GM12878 (cell line): ENCODE measurements around the gene TECR. TPM values are rescaled to one million over a fixed set of nuclear protein-coding genes. Genes with fewer than 3 reads are reported as not detected.

Experiments
- ATAC-seq: fragments of 200-7000 bp; cut with Tn5 transposase; 3 replicates; pipeline ENCODE4 v1.9.1; 2020; ENCODE audit warnings: mild to moderate bottlenecking, moderate library complexity
- BruUV-seq: library from RNA; stranded (reverse); fragments of 400-500 nt; replicated peaks from 2 replicates; lab custom pipeline; 2021; lab: Mats Ljungman, UMichigan
- CTCF ChIA-PET: fragments of 300-600 bp; sonication (Branson Sonifier 250); formaldehyde crosslinking; extraction: SDS; loops from one replicate; lab custom pipeline; 2021; ENCODE audit warnings: inconsistent platforms; lab: Yijun Ruan, JAX
- POLR2A ChIA-PET: fragments of 350-600 bp; formaldehyde crosslinking; extraction: SDS; loops from one replicate; lab custom pipeline; 2021; ENCODE audit warnings: inconsistent platforms; lab: Charles Lee
- RAD21 ChIA-PET: fragments of 300-600 bp; sonication (Branson Sonifier 250); formaldehyde crosslinking; loops from one replicate; lab custom pipeline; 2023; ENCODE audit warnings: antibody characterized with exemption; ENCODE audit not compliant: unreplicated experiment; lab: Charles Lee
- SMC1A ChIA-PET: fragments of 300-600 bp; sonication (Branson Sonifier 250); formaldehyde crosslinking; loops from one replicate; lab custom pipeline; 2023; ENCODE audit not compliant: unreplicated experiment, uncharacterized antibody; lab: Charles Lee
- DNase-seq: peaks from one replicate; pipeline ENCODE4 v3.0.0-alpha.2; 2011; ENCODE audit warnings: low read depth, low spot score
- FAIRE-seq: peaks from 3 replicates; lab custom pipeline; 2011; peaks lifted over from hg19 to GRCh38; lab: Jason Lieb, UNC
- H2AFZ ChIP-seq: 2 replicates; pipeline ENCODE4 v1.6.0; 2011; ENCODE audit warnings: low read depth, low read length, control low read depth; ENCODE audit not compliant: control insufficient read depth
- H3K27ac ChIP-seq: 2 replicates; pipeline ENCODE4 v1.5.1; 2011; ENCODE audit warnings: control low read depth; ENCODE audit not compliant: control insufficient read depth, insufficient read depth
- H3K27me3 ChIP-seq, 2 experiments: replicated peaks in 1 of 2; 2 replicates each; pipeline versions ENCODE4 v1.6.0 to v1.6.1; 2011; ENCODE audit warnings: low read length in 1 of 2; ENCODE audit not compliant: control insufficient read depth in 2 of 2, insufficient read depth in 2 of 2
- H3K36me3 ChIP-seq, 2 experiments: 2 replicates each; pipeline ENCODE4 v1.5.1; 2011; ENCODE audit warnings: low read length in 1 of 2; ENCODE audit not compliant: control insufficient read depth in 2 of 2, insufficient read depth in 2 of 2
- H3K4me1 ChIP-seq: 2 replicates; pipeline ENCODE4 v1.6.1; 2011; ENCODE audit warnings: mild to moderate bottlenecking, low read length, moderate library complexity, mixed read lengths; ENCODE audit not compliant: control insufficient read depth, insufficient read depth
- H3K4me2 ChIP-seq: 2 replicates; pipeline ENCODE4 v1.6.0; 2011; ENCODE audit warnings: control low read depth; ENCODE audit not compliant: control insufficient read depth, insufficient read depth
- H3K4me3 ChIP-seq: fragments of 200-600 bp; sonication (generic); 2 replicates; pipeline ENCODE4 v1.5.1; 2016
- H3K79me2 ChIP-seq: 2 replicates; pipeline ENCODE4 v1.6.0; 2011; ENCODE audit warnings: low read length; ENCODE audit not compliant: control insufficient read depth, insufficient read depth
- H3K9ac ChIP-seq: 2 replicates; pipeline ENCODE4 v1.8.0; 2011; ENCODE audit warnings: low read length, control low read depth, mixed read lengths; ENCODE audit not compliant: control insufficient read depth, insufficient read depth
- H3K9me3 ChIP-seq: replicated peaks from 3 replicates; pipeline ENCODE4 v1.5.1; 2011; ENCODE audit warnings: mild to moderate bottlenecking, low read length; ENCODE audit not compliant: control insufficient read depth, insufficient read depth
- H4K20me1 ChIP-seq: 2 replicates; pipeline ENCODE4 v1.6.0; 2011; ENCODE audit not compliant: control insufficient read depth, insufficient read depth
- ETV6 ChIP-seq, 2 experiments: fragments of 450-650 bp in 1 of 2; IDR thresholded peaks in 1 of 2; conservative IDR thresholded peaks in 1 of 2; 2 replicates each; pipeline ENCODE4 v1.6.1; 2014; ENCODE audit warnings: antibody characterized with exemption in 1 of 2, borderline replicate concordance in 1 of 2, low read depth in 1 of 2, mild to moderate bottlenecking in 1 of 2, moderate library complexity in 1 of 2
- JUNB ChIP-seq: IDR thresholded peaks from 2 replicates; pipeline ENCODE4 v1.6.1; 2016; ENCODE audit warnings: antibody characterized with exemption, mild to moderate bottlenecking
- MLLT1 ChIP-seq: fragments of 450-650 bp; IDR thresholded peaks from 2 replicates; pipeline ENCODE4 v1.6.1; 2016; ENCODE audit warnings: mild to moderate bottlenecking
- MTA2 ChIP-seq: fragments of 450-650 bp; IDR thresholded peaks from 2 replicates; pipeline ENCODE4 v1.6.1; 2016; ENCODE audit warnings: low read depth, mild to moderate bottlenecking, moderate library complexity
- MXI1 ChIP-seq: fragments of 150-350 bp; IDR thresholded peaks from 2 replicates; pipeline ENCODE4 v1.6.1; 2011; ENCODE audit warnings: low read depth, mild to moderate bottlenecking, inconsistent platforms, low read length, improper control_type of control experiment
- MYB ChIP-seq: fragments of 150-350 bp; IDR thresholded peaks from 2 replicates; pipeline ENCODE4 v1.6.1; 2014; ENCODE audit warnings: mild to moderate bottlenecking, low read depth, low read length, borderline replicate concordance
- NFYB ChIP-seq: IDR thresholded peaks from 2 replicates; pipeline ENCODE4 v1.6.1; 2011; ENCODE audit warnings: low read depth, mild to moderate bottlenecking, low read length, improper control_type of control experiment, moderate library complexity; ENCODE audit not compliant: insufficient read depth
- POLR2A ChIP-seq: IDR thresholded peaks from 2 replicates; pipeline ENCODE4 v1.6.1; 2011; ENCODE audit warnings: low read depth, mild to moderate bottlenecking, low read length
- WRNIP1 ChIP-seq: IDR thresholded peaks from 2 replicates; pipeline ENCODE4 v1.6.1; 2011; ENCODE audit warnings: low read depth, low read length, improper control_type of control experiment, borderline replicate concordance
- WGBS: methylation state at CpG from one replicate; pipeline ENCODE4 v1.1.6; 2016; ENCODE audit warnings: low lambda C conversion rate; ENCODE audit not compliant: insufficient replicate concordance, insufficient coverage; ENCODE audit errors: missing lambda C conversion rate; 5-methylcytosine and 5-hydroxymethylcytosine counted together
- in situ Hi-C: fragments of 300-500 bp; cut with MboI; formaldehyde crosslinking; loops from 9 replicates; pipeline ENCODE4 v1.14.3; 2018; ENCODE audit warnings: mixed read lengths
- intact Hi-C: fragments of 100-400 bp; cut with micrococcal nuclease; formaldehyde crosslinking; loops from one replicate; pipeline ENCODE4 v1.14.2; 2022; ENCODE audit not compliant: unreplicated experiment
- polyA plus RNA-seq, 11 experiments: library from polyadenylated mRNA; depleted of rRNA in 4 of 11; unstranded in 6 of 11; stranded (reverse) in 5 of 11; fragments of >200 nt; fragmentation: Nextera tagmentation in 4 of 11; fragmentation: Illumina TruSeq in 1 of 11; extraction: Ambion mirVana in 4 of 11; extraction: Trizol in 1 of 11; gene quantifications; 1 replicate in 1 of 11; 2 replicates in 10 of 11; pipeline versions ENCODE4 v1.2.1 to v1.2.3, GENCODE V29; 2011 to 2016; ENCODE audit warnings: inconsistent platforms in 2 of 11, missing spikeins in 2 of 11, low read depth in 1 of 11
- total RNA-seq, 4 experiments: library from RNA; depleted of rRNA in 3 of 4; stranded (reverse); fragments of >200 nt in 3 of 4; fragmentation: Illumina TruSeq in 1 of 4; extraction: Trizol in 1 of 4; gene quantifications; 2 replicates each; pipeline versions ENCODE4 v1.2.1 to v1.2.3, GENCODE V29; 2013 to 2021

Gene TECR
- total and polyA plus RNA-seq, 10 of the 15 experiments (the other 5 are each of a cell fraction or from before 2014, with no cell fraction given), result 9.6 to 157 (median 64.2) TPM

GRCh38 chr19:14516746-14517438, 12.5 kb upstream of the TECR start:
- peaks cover 30% of the 10 kb centered on the region for H3K79me2 ChIP-seq
- H3K9me3 ChIP-seq, result no peaks in the 10 kb centered on the region
- no peak overlapping the region for H2AFZ ChIP-seq
- peak overlapping the region; percentile 88 for H3K27ac ChIP-seq
- WGBS, result 36% methylated on average over 22 of the region's 22 CpGs
- ATAC-seq, result no peak
- H3K4me3 ChIP-seq, result peak overlapping the region; percentile 95
- ChIA-PET SMC1A (interaction anchor here (0.8 to 1.4 kb wide), 3 partner anchors 11 to 157 kb away, joined by 4 read pairs; no protein-coding TSS in a partner anchor), CTCF (interaction anchor here (1.4 to 4.9 kb wide), 3 partner anchors 11 to 57 kb away, joined by 5 to 41 read pairs (median 9); no protein-coding TSS in a partner anchor), POLR2A (interaction anchor here (0.6 to 2.7 kb wide), 4 partner anchors 9 to 82 kb away, joined by 3 to 12 read pairs (median 5); partner anchors contain the start of gene TECR), RAD21 (interaction anchor here (1.1 to 1.9 kb wide), 3 partner anchors 85 to 380 kb away, joined by 3 to 5 read pairs (median 3); partner anchors contain the start of genes ASF1B and PKN1)
- intact Hi-C loops, result no loop called here
- in situ Hi-C loops, result no loop called here
- H3K4me1 ChIP-seq, result peaks cover 9% of the 10 kb centered on the region
- no peak for DNase-seq
- H3K4me2 ChIP-seq, result peak overlapping the region; percentile 90
- H3K27me3 ChIP-seq, result no peaks in the 10 kb centered on the region
- FAIRE-seq, result no peak
- H4K20me1 ChIP-seq, result peaks cover 3% of the 10 kb centered on the region; the same call in 1 of the 2 replicates
- no TSS peak for BruUV-seq
- peak overlapping the region; percentile 80 for H3K9ac ChIP-seq
- H3K36me3 ChIP-seq, result peaks cover 3 to 12% of the 10 kb centered on the region in 2 experiments; a peak in 3 of 4 replicates
- TF ChIP-seq WRNIP1 (peak; percentile 92; the same call in 1 of the 2 replicates), POLR2A (peak; percentile 65; the same call in 1 of the 2 replicates), MLLT1 (peak; percentile 60; the same call in 1 of the 2 replicates), MYB (no peak), MTA2 (no peak), ETV6 (conservative IDR thresholded peaks at IDR 0.05 in 1 of 2, IDR thresholded peaks at IDR 0.05 in 1 of 2; ENCODE audit: borderline replicate concordance in 1 of 2, low read depth in 1 of 2) (no peak), JUNB (no peak), NFYB (no peak), MXI1 (peak; percentile 57; the same call in 1 of the 2 replicates)
